ENCODE results near the gene RASA3.
"Not testable (repeated sequence)": the region's sequence is repeated elsewhere in the genome, so short reads cannot be mapped to it uniquely, and the experiment has no call there.

Gene RASA3

DNA sequence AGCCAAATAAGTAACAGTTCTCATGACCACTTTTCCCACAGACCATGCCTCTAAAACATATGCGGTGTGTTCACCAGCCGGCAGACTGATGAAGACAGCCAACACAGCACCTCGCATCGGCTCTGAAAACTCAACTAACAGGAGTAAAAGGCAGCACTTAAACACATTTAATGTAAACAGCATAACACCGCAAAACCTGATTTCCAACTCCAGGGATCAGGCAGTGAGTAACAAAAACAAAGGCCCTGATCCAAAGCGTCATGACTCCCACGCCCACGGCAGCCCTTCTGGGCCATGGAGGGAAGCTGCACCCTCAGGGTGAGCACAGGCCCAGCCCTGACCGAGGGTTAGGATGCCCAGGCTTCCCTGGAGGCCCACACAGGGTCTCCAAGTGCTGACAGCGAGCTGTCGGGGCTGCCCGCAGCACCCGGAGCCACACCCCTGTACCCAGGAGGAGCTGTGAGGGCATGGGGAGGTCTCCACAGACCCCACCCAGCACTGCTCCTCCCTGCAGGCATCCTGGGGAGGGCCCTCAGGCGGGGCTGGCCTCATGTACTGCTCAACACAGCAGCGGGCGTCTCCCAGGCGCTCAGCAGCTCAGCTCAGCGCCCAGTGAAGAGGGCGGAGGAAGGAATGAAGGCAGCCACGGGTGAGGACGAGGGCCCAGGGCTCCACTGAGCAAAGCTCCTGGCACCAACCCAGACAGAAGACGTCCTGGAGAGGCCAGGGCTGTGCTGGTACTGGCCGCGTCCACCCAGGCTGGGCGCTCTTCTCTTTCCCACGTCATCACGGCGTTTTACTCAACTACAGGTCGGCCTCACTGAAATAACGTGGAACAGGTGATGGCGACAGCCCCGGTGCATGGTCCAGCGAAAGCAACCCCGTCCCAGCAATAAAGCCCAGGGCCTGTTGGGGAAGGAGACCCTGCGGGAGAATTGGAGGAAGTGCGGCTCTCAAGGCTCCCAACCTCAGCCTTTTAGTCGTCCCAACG is 53.7 kb downstream of the RASA3 start:
- no peak for TF ChIP-seq CTCF (IDR thresholded peaks at IDR 0.05; ENCODE audit: low read depth, low read length)
- in situ Hi-C loops (cut with HindIII; ENCODE audit: low sequenced_read_pairs): no loop called here
- peak; percentile 79 for DNase-seq (ENCODE audit: low read depth, low spot score)
- no peak overlapping the region for H3K4me3 ChIP-seq (ENCODE audit: low read depth, low read length)

DNA sequence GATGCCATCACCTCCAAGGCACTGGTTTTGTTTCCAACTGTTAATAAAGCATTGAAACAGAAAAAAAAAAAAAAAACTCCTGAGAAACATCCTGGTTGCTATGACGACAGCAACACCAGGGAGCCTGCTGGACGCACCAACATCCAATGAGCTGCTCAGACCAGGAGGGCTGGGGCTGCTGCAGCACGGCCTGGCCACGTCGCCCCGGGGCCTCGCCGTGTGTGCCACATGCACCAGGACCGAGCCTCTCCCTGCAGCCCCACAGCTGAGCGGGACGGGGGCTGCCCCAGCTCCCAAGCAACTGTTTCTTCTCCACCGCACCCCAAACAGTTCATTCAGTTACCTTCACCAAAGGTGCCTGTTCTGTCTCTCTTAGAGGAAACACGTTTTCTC is 54.5 kb downstream of the RASA3 start:
- no peak for TF ChIP-seq CTCF (IDR thresholded peaks at IDR 0.05; ENCODE audit: low read depth, low read length)
- no peak overlapping the region for H3K4me3 ChIP-seq (ENCODE audit: low read depth, low read length)
- in situ Hi-C loops (cut with HindIII; ENCODE audit: low sequenced_read_pairs): no loop called here
- DNase-seq (ENCODE audit: low read depth, low spot score): peak; percentile 87

- TF ChIP-seq CTCF (IDR thresholded peaks at IDR 0.05; ENCODE audit: low read depth, low read length): no peak
- DNase-seq (ENCODE audit: low read depth, low spot score): no peak
- in situ Hi-C loops (cut with HindIII; ENCODE audit: low sequenced_read_pairs): no loop called here
- H3K4me3 ChIP-seq (ENCODE audit: low read depth, low read length): no peak overlapping the region
These were observed 55.1 kb downstream of the RASA3 start for GRCh38 chr13:114077099-114077932.

- no peak for DNase-seq (ENCODE audit: low read depth, low spot score)
- no peak overlapping the region for H3K4me3 ChIP-seq (ENCODE audit: low read depth, low read length)
- in situ Hi-C loops (cut with HindIII; ENCODE audit: low sequenced_read_pairs): no loop called here
- TF ChIP-seq CTCF (IDR thresholded peaks at IDR 0.05; ENCODE audit: low read depth, low read length): no peak
These were observed 55.9 kb downstream of the RASA3 start for GRCh38 chr13:114076329-114077090.

DNA sequence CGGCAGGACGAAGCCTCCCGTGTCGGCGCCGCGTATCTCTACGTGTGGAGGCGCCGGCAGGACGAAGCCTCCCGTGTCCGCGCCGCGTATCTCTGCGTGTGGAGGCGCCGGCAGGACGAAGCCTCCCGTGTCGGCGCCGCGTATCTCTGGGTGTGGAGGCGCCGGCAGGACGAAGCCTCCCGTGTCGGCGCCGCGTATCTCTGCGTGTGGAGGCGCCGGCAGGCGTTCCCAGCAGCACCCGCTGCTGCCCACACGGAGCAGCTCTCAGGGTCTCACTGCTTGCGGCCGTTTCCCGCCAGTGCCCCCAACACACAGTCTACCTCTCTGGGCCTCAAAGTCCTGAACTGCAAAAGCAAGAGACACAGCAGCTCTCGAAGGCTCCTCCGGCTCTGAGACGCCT is 56.6 kb downstream of the RASA3 start:
- in situ Hi-C loops (cut with HindIII; ENCODE audit: low sequenced_read_pairs); DNase-seq (ENCODE audit: low read depth, low spot score); H3K4me3 ChIP-seq (ENCODE audit: low read depth, low read length): not testable (repeated sequence)

DNA sequence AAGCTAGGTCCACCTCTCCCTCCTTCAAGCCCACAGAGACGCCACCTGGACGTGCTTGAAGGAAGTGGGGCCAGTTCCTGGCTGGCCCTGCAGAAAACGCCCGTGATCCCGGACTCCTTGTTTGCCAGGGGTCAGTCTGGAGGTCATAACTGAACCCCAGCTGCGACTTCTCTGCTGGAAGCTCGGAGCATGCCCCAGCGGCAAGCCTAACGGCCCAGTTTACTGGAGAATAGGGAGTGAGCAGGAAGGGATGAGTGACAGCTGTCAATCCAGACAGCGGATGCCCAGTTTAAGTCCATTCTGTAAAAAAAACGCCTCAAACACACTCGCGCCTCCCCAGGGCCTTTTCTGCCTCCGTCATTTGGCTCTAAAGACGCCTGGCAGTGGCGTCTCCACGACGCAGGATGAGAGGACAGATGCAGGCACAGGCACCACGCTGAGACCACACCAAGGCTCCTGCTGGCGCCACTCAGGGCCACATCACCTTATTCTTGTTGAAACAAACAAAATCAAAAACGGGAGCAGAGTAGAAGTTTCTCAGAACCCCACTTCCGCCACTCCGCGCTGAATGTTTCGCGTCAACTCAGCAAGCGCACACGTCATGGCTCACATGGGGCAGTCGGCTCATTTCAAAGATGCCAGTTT is 57.6 kb downstream of the RASA3 start:
- TF ChIP-seq CTCF (IDR thresholded peaks at IDR 0.05; ENCODE audit: low read depth, low read length): no peak
- DNase-seq (ENCODE audit: low read depth, low spot score): no peak
- in situ Hi-C loops (cut with HindIII; ENCODE audit: low sequenced_read_pairs): no loop called here
- H3K4me3 ChIP-seq (ENCODE audit: low read depth, low read length): no peak overlapping the region

All from astrocyte of the spinal cord (primary cell).